Epithelial cell of prostate (primary cell): ENCODE data around the gene EXOSC9.
A peak's percentile ranks its signal among the peaks of the same experiment; 100 is the strongest.
"Not testable (repeated sequence)": the region's sequence is repeated elsewhere in the genome, so short reads cannot be mapped to it uniquely, and the experiment has no call there.

Experiments
- DNase-seq: peaks from one replicate; pipeline ENCODE4 v3.0.0-alpha.2; 2011; ENCODE audit warnings: low read depth, low spot score
- H3K27ac ChIP-seq: fragments of 450-650 bp; 2 replicates; pipeline ENCODE4 v1.5.1; 2017; ENCODE audit warnings: mild to moderate bottlenecking

EXOSC9 gene

GRCh38 chr4:121800961-121801714, at the start of gene EXOSC9:
EXOSC9 (plus strand) TSS chr4:121801323; CDS start chr4:121801425, 102 bp downstream.
- H3K27ac ChIP-seq = peak within 1 kb of the TSS; percentile 57
- DNase-seq = peak; percentile 66

GRCh38 chr4:121752142-121752541, 49.0 kb upstream of the EXOSC9 start:
- not testable (repeated sequence) for H3K27ac ChIP-seq, DNase-seq

- DNase-seq = no peak
- H3K27ac ChIP-seq = no peak overlapping the region
These were observed 42.1 kb upstream of the EXOSC9 start for GRCh38 chr4:121758925-121759568.

- H3K27ac ChIP-seq = no peak overlapping the region
- DNase-seq = no peak
These were observed 40.9 kb upstream of the EXOSC9 start for GRCh38 chr4:121760205-121760604.

- DNase-seq = no peak
- H3K27ac ChIP-seq = no peak overlapping the region
These were observed 36.8 kb upstream of the EXOSC9 start for GRCh38 chr4:121764303-121764701.

- H3K27ac ChIP-seq = no peak within 1 kb of the TSS
- no peak for DNase-seq
These were observed 36.3 kb upstream of the EXOSC9 start, which contains the start of gene SMIM43 for GRCh38 chr4:121764702-121765367. SMIM43 (minus strand) TSS chr4:121765164; CDS start chr4:121765105, 59 bp downstream.

GRCh38 chr4:121765368-121765705, 35.8 kb upstream of the EXOSC9 start:
- H3K27ac ChIP-seq = no peak overlapping the region
- no peak for DNase-seq

GRCh38 chr4:121765971-121766538, 35.1 kb upstream of the EXOSC9 start:
- H3K27ac ChIP-seq = no peak overlapping the region
- DNase-seq = no peak

GRCh38 chr4:121767166-121767565, 34.0 kb upstream of the EXOSC9 start:
- H3K27ac ChIP-seq = no peak overlapping the region
- DNase-seq = no peak

GRCh38 chr4:121769341-121769740, 31.8 kb upstream of the EXOSC9 start:
- no peak overlapping the region for H3K27ac ChIP-seq
- peak; percentile 29 for DNase-seq

- no peak overlapping the region for H3K27ac ChIP-seq
- DNase-seq = no peak
These were observed 29.3 kb upstream of the EXOSC9 start for GRCh38 chr4:121771869-121772268.

- DNase-seq = no peak
- no peak overlapping the region for H3K27ac ChIP-seq
These were observed 27.2 kb upstream of the EXOSC9 start for GRCh38 chr4:121773883-121774282.

GRCh38 chr4:121776610-121777401, 24.3 kb upstream of the EXOSC9 start:
- no peak overlapping the region for H3K27ac ChIP-seq
- DNase-seq = no peak

- DNase-seq = no peak
- H3K27ac ChIP-seq = no peak overlapping the region
These were observed 23.5 kb upstream of the EXOSC9 start for GRCh38 chr4:121777625-121778024.

GRCh38 chr4:121778991-121779628, 22.0 kb upstream of the EXOSC9 start:
- H3K27ac ChIP-seq = no peak overlapping the region

GRCh38 chr4:121783210-121783609, 17.9 kb upstream of the EXOSC9 start:
- no peak for DNase-seq
- no peak overlapping the region for H3K27ac ChIP-seq

More at GRCh38 chr4:121778991-121779628, 22.0 kb upstream of the EXOSC9 start:
- no peak for DNase-seq

- H3K27ac ChIP-seq = peak overlapping the region; percentile 31
- DNase-seq = no peak
These were observed 16.7 kb upstream of the EXOSC9 start for GRCh38 chr4:121784401-121784800.

GRCh38 chr4:121784975-121785374, 16.1 kb upstream of the EXOSC9 start:
- DNase-seq = peak; percentile 59
- H3K27ac ChIP-seq = peak overlapping the region; percentile 31

GRCh38 chr4:121785479-121785878, 15.6 kb upstream of the EXOSC9 start:
- DNase-seq = no peak

GRCh38 chr4:121786221-121786620, 14.9 kb upstream of the EXOSC9 start:
- no peak for DNase-seq
- H3K27ac ChIP-seq = no peak overlapping the region

More at GRCh38 chr4:121785479-121785878, 15.6 kb upstream of the EXOSC9 start:
- peak overlapping the region; percentile 31 for H3K27ac ChIP-seq
